Rectal smooth muscle tissue (tissue), 1 donor: ENCODE measurements around the gene DSCAM.

Experiments used
- H3K27ac ChIP-seq: one replicate; pipeline ENCODE4 v1.7.0; 2013; ENCODE audit warnings: low read depth, low read length, inconsistent platforms
- H3K27me3 ChIP-seq: one replicate; pipeline ENCODE4 v1.7.0; 2013; ENCODE audit warnings: low read length; ENCODE audit not compliant: control insufficient read depth, insufficient read depth
- H3K36me3 ChIP-seq: one replicate; pipeline ENCODE4 v1.7.0; 2013; ENCODE audit warnings: low read length; ENCODE audit not compliant: control insufficient read depth, insufficient read depth
- H3K4me1 ChIP-seq: one replicate; pipeline ENCODE4 v1.7.0; 2013; ENCODE audit warnings: low read length; ENCODE audit not compliant: control insufficient read depth, insufficient read depth
- H3K4me3 ChIP-seq: one replicate; pipeline ENCODE4 v1.7.0; 2013; ENCODE audit warnings: low read length
- H3K9ac ChIP-seq: one replicate; pipeline ENCODE4 v1.7.0; 2013; ENCODE audit warnings: low read length

The DSCAM gene

GRCh38 chr21:40684726-40685125, 162.2 kb downstream of the DSCAM start:
- H3K27ac ChIP-seq, result no peak overlapping the region
- no peaks in the 10 kb centered on the region for H3K27me3 ChIP-seq
- no peaks in the 10 kb centered on the region for H3K36me3 ChIP-seq
- no peak overlapping the region for H3K4me3 ChIP-seq
- no peaks in the 10 kb centered on the region for H3K4me1 ChIP-seq
- H3K9ac ChIP-seq, result no peak overlapping the region

DNA sequence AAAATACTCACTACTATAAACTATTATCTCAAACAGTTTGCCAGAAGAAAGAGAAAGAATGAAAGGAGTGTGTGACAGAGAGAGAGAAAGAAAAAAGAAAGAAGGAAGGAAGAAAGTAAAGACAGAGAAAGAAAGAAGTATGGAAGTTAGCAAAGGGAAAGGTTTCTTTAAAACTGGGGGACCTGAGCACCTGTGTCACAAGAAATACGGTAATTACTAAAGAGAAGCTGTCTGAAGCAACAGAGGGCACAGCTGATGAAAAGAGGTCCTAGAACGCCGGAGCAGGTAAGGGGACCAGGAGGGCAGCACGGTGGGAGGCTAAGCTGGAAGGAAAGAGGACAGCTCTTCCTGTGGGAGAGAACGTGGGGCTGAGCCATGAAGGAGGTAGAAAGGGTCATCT, 163.6 kb downstream of the DSCAM start:
- H3K27me3 ChIP-seq, result no peaks in the 10 kb centered on the region
- H3K36me3 ChIP-seq, result no peaks in the 10 kb centered on the region
- H3K4me1 ChIP-seq, result no peaks in the 10 kb centered on the region
- H3K9ac ChIP-seq, result no peak overlapping the region
- no peak overlapping the region for H3K27ac ChIP-seq
- H3K4me3 ChIP-seq, result no peak overlapping the region

DNA sequence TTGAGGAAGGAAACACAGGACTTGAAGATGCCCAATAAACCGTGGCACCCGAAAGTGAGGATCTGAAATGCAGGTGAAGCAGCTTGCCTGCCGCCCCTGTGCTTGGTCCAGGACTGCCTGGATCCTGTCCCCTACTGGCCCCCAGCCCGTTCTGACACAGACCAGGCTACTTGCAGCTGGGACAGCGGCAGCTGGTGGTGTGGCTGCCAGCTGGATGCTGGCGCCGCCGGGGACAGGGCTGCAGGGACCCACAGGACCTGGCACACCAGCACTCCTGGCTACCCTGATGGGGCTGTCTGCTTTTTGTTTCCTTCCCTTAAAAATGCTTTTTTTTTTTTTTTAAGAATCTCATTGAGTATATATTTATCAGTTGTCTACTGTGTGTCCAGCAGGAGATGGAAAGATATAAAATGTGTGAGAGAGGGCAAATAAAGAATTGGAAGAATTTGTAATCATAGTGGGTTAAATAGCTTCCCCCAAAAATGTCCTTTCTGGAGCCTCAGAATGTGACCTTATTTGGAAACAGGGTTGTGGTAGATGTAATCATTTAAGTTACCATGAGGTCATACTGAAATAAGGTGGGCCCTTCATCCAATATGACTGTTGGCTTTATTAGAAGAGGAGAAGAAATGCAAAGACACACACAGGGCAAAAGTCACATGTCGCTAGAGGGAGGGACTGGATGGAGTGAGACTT, 165.6 kb downstream of the DSCAM start:
- H3K36me3 ChIP-seq, result no peaks in the 10 kb centered on the region

GRCh38 chr21:40680311-40680710, 166.6 kb downstream of the DSCAM start:
- H3K4me1 ChIP-seq, result no peaks in the 10 kb centered on the region
- no peak overlapping the region for H3K4me3 ChIP-seq
- no peak overlapping the region for H3K27ac ChIP-seq
- no peak overlapping the region for H3K9ac ChIP-seq
- no peaks in the 10 kb centered on the region for H3K36me3 ChIP-seq
- H3K27me3 ChIP-seq, result no peaks in the 10 kb centered on the region

More for the DNA sequence above, 165.6 kb downstream of the DSCAM start:
- Histone ChIP-seq H3K4me1 (no peaks in the 10 kb centered on the region), H3K4me3 (no peak overlapping the region), H3K9ac (no peak overlapping the region), H3K27me3 (no peaks in the 10 kb centered on the region), H3K27ac (no peak overlapping the region)

DNA sequence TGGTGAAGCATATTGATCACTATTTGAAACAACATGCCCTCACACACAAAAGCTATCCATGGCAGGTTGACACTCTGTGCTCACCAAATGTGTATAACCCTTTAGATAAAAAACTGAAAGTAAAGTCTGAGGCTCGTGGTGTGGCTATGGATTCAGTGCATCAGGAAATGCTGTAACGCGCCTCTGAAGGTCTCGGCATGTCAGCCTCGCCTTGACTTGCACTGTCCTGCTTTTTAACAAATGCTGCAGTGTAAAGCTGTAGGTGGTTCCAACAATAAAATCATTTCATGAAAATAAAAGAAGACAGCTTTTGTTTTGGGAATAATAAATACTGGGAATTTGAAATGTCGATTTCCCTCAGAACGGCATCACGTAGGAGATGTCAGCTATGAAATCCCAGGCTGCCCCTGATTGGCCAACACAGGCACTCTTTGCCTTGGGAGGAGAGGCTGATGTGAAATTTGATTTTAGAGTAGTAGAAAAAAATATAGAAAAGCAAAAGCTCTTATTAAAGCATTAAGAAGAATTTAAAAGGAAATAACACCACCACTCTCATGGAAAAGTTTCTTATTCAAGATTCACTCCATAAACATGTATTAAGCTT, 168.2 kb downstream of the DSCAM start:
- Histone ChIP-seq H3K9ac (no peak overlapping the region), H3K4me1 (no peaks in the 10 kb centered on the region), H3K36me3 (no peaks in the 10 kb centered on the region), H3K4me3 (no peak overlapping the region), H3K27ac (no peak overlapping the region), H3K27me3 (no peaks in the 10 kb centered on the region)

DNA sequence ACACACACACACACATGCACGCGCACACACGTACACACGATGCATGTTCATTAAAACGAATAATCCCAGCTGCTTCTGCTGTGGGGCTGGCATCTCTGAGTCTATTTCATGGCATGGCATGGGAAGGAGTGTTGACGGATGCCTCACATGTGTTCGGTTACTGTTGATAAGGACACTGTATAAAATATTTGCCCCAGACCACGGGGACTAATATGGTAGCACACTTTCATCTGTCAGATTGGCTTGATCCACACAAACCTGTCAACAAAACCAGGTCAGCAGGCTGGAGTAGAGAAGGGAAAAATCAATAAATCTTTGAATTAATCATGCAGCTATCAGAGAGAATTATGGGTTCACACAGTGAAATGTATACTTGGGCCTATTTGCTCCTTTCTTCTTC, 171.9 kb downstream of the DSCAM start:
- Histone ChIP-seq H3K27me3 (no peaks in the 10 kb centered on the region), H3K27ac (no peak overlapping the region), H3K36me3 (no peaks in the 10 kb centered on the region)

GRCh38 chr21:40672602-40673001, 174.4 kb downstream of the DSCAM start:
- no peak overlapping the region for H3K4me3 ChIP-seq
- H3K4me1 ChIP-seq, result no peaks in the 10 kb centered on the region
- H3K27ac ChIP-seq, result no peak overlapping the region
- no peaks in the 10 kb centered on the region for H3K27me3 ChIP-seq
- no peak overlapping the region for H3K9ac ChIP-seq
- H3K36me3 ChIP-seq, result no peaks in the 10 kb centered on the region

More for the DNA sequence above, 171.9 kb downstream of the DSCAM start:
- no peak overlapping the region for H3K9ac ChIP-seq
- no peak overlapping the region for H3K4me3 ChIP-seq
- no peaks in the 10 kb centered on the region for H3K4me1 ChIP-seq

DNA sequence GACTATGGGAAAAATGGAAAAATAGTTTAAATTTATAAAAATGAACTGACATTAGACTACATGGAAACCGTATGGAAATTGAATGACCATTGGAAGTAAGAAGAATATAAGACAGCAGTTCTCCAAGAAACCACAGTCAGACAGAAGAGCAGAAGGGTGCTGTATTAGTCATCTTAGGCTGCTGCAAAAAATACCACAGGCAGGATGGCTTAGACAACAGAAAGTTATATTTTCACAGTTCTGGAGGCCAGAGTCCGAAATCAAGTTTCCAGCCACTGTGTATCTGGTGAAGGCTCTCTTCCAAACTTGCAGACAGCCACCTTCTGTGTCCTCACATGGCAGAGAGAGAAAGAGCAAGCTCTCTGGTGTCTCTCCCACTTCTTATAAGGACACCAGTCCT, 175.2 kb downstream of the DSCAM start:
- Histone ChIP-seq H3K27ac (no peak overlapping the region), H3K9ac (no peak overlapping the region), H3K36me3 (no peaks in the 10 kb centered on the region), H3K27me3 (no peaks in the 10 kb centered on the region), H3K4me1 (no peaks in the 10 kb centered on the region), H3K4me3 (no peak overlapping the region)

- no peak overlapping the region for H3K4me3 ChIP-seq
- H3K27ac ChIP-seq, result no peak overlapping the region
- no peaks in the 10 kb centered on the region for H3K27me3 ChIP-seq
- no peaks in the 10 kb centered on the region for H3K4me1 ChIP-seq
- no peak overlapping the region for H3K9ac ChIP-seq
- H3K36me3 ChIP-seq, result no peaks in the 10 kb centered on the region
These were observed 178.2 kb downstream of the DSCAM start for GRCh38 chr21:40668555-40669275.

DNA sequence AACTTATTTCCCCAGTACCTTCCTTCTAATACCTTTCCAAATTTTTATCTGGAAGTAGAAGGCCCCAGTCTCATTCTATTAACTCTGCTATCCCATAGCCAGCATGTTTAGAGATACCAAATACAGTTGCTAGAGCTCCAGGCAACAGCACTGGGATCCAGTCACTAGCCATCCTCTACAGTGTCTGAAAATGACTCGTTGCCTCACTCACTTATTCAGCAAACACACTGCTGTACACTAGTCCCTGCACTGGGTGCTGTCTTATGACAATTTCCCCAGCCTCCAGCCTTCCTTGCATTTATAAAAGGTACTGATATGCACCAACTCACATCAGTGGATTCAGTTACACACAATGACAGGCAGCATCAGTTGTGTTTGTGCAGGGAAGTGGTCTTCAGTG, 179.0 kb downstream of the DSCAM start:
- no peak overlapping the region for H3K9ac ChIP-seq
- no peaks in the 10 kb centered on the region for H3K36me3 ChIP-seq
- no peaks in the 10 kb centered on the region for H3K27me3 ChIP-seq
- no peak overlapping the region for H3K27ac ChIP-seq
- no peaks in the 10 kb centered on the region for H3K4me1 ChIP-seq
- no peak overlapping the region for H3K4me3 ChIP-seq

DNA sequence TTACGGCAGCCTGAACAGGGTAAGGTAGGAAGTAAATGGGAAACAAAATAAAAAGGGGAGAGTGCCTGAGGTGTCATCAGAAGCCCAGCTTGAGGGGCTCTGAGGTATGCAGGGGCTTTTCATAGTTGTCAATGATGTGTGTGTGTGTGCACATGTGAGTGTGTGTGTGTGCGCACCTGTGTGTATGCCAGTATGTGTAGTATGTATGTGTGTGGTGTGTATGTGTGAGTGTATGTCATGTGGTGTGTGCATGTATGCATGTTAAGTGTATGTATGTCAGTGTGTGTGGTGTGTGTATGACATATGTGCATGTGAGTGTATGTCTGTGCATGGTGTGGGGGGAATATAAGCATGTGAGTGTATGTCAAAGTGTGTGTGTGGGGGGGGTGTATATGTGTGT, 184.1 kb downstream of the DSCAM start:
- no peaks in the 10 kb centered on the region for H3K36me3 ChIP-seq
- no peaks in the 10 kb centered on the region for H3K4me1 ChIP-seq
- H3K27ac ChIP-seq, result no peak overlapping the region
- no peaks in the 10 kb centered on the region for H3K27me3 ChIP-seq
- no peak overlapping the region for H3K4me3 ChIP-seq
- H3K9ac ChIP-seq, result no peak overlapping the region

DNA sequence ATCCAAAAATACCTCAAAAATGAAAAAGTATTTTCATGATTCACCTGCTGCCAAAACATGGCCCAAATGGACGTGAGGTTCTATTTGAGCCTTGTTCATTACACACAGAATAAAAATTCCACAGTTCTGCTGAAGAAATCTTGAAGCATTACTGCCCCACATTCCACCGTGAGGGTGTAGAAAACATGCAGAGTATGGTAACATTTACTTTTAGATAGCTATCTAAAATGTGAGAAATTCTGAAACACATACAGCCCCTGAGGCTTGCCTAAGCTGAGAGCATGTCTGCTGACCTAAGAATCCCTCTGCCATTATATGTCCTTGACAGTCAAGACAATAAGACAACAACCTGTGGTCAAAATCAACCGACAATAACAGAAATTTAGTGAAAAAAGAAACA, 186.5 kb downstream of the DSCAM start:
- Histone ChIP-seq H3K36me3 (no peaks in the 10 kb centered on the region), H3K27me3 (no peaks in the 10 kb centered on the region), H3K27ac (no peak overlapping the region), H3K4me3 (no peak overlapping the region), H3K9ac (no peak overlapping the region), H3K4me1 (no peaks in the 10 kb centered on the region)
